Liver (tissue), 9 donors: ENCODE data around the gene TNS2. TPM values are rescaled to one million over a fixed set of nuclear protein-coding genes. Genes with fewer than 3 reads are reported as not detected.
A peak's percentile ranks its signal among the peaks of the same experiment; 100 is the strongest.

Experiments
- DNase-seq: peaks from one replicate; pipeline ENCODE4 v3.0.0-alpha.2; 2017; ENCODE audit warnings: low spot score
- H3K27ac ChIP-seq, 2 donors: one replicate each; pipeline ENCODE4 v1.7.0; 2013; ENCODE audit warnings: inconsistent platforms in 2 of 2, low read length in 2 of 2, control low read depth in 1 of 2, low read depth in 1 of 2, mild to moderate bottlenecking in 1 of 2
- H3K27me3 ChIP-seq, 4 donors: one replicate each; pipeline versions ENCODE4 v1.6.1 to v1.7.0; 2013; ENCODE audit warnings: low read length in 3 of 4, inconsistent platforms in 1 of 4, mild to moderate bottlenecking in 1 of 4, moderate library complexity in 1 of 4; ENCODE audit not compliant: control insufficient read depth in 4 of 4, insufficient read depth in 4 of 4
- H3K36me3 ChIP-seq, 4 donors: one replicate each; pipeline versions ENCODE4 v1.6.1 to v1.7.0; 2013; ENCODE audit warnings: low read length in 3 of 4, mild to moderate bottlenecking in 3 of 4, low read depth in 1 of 4, moderate library complexity in 1 of 4; ENCODE audit not compliant: control insufficient read depth in 4 of 4, insufficient read depth in 3 of 4
- H3K4me1 ChIP-seq, 4 donors: one replicate each; pipeline versions ENCODE4 v1.6.1 to v1.7.0; 2013; ENCODE audit warnings: low read length in 3 of 4, mild to moderate bottlenecking in 3 of 4, moderate library complexity in 1 of 4; ENCODE audit not compliant: control insufficient read depth in 4 of 4, insufficient read depth in 4 of 4
- H3K4me3 ChIP-seq, 3 donors: one replicate each; pipeline versions ENCODE4 v1.6.1 to v1.7.0; 2013; ENCODE audit warnings: low read length in 3 of 3, control low read depth in 1 of 3, low read depth in 1 of 3, mild to moderate bottlenecking in 1 of 3
- H3K9ac ChIP-seq, 2 donors: one replicate each; pipeline ENCODE4 v1.7.0; 2013; ENCODE audit warnings: low read length in 2 of 2, mild to moderate bottlenecking in 2 of 2, moderate library complexity in 2 of 2, control low read depth in 1 of 2, low read depth in 1 of 2
- H3K9me3 ChIP-seq, 4 donors: one replicate each; pipeline versions ENCODE4 v1.6.1 to v1.7.0; 2013; ENCODE audit warnings: low read length in 3 of 4; ENCODE audit not compliant: control insufficient read depth in 4 of 4
- EGR1 ChIP-seq, 2 donors: IDR thresholded peaks; 2 replicates each; pipeline ENCODE4 v1.6.1; 2016 to 2018; ENCODE audit warnings: antibody characterized with exemption in 2 of 2, low read depth in 2 of 2
- FOXA1 ChIP-seq: IDR thresholded peaks from 2 replicates; pipeline ENCODE4 v1.6.1; 2016; ENCODE audit warnings: antibody characterized with exemption
- GABPA ChIP-seq, 2 donors: IDR thresholded peaks in 1 of 2; conservative IDR thresholded peaks in 1 of 2; 2 replicates each; pipeline ENCODE4 v1.6.1; 2016; ENCODE audit warnings: antibody characterized with exemption in 2 of 2, mild to moderate bottlenecking in 1 of 2, moderate library complexity in 1 of 2
- HNF4A ChIP-seq, 2 donors: conservative IDR thresholded peaks; 2 replicates each; pipeline ENCODE4 v1.6.1; 2016; ENCODE audit warnings: antibody characterized with exemption in 2 of 2, mild to moderate bottlenecking in 2 of 2
- HNF4G ChIP-seq: IDR thresholded peaks from 2 replicates; pipeline ENCODE4 v1.6.1; 2016; ENCODE audit warnings: antibody characterized with exemption
- JUND ChIP-seq, 2 donors: IDR thresholded peaks; 2 replicates each; pipeline ENCODE4 v1.6.1; 2016; ENCODE audit warnings: antibody characterized with exemption in 2 of 2
- NR2F2 ChIP-seq: IDR thresholded peaks from 2 replicates; pipeline ENCODE4 v1.6.1; 2016; ENCODE audit warnings: antibody characterized with exemption
- RAD21 ChIP-seq, 2 donors: IDR thresholded peaks; 2 replicates each; pipeline ENCODE4 v1.6.1; 2016; ENCODE audit warnings: antibody characterized with exemption in 2 of 2, mild to moderate bottlenecking in 2 of 2
- RXRA ChIP-seq, 2 donors: IDR thresholded peaks; 2 replicates each; pipeline ENCODE4 v1.6.1; 2017 to 2018; ENCODE audit warnings: antibody characterized with exemption in 2 of 2, mild to moderate bottlenecking in 1 of 2
- SP1 ChIP-seq: IDR thresholded peaks from 2 replicates; pipeline ENCODE4 v1.6.1; 2018; ENCODE audit warnings: antibody characterized with exemption, mild to moderate bottlenecking
- TAF1 ChIP-seq: conservative IDR thresholded peaks from 2 replicates; pipeline ENCODE4 v1.6.1; 2016; ENCODE audit warnings: antibody characterized with exemption, mild to moderate bottlenecking
- YY1 ChIP-seq: IDR thresholded peaks from 2 replicates; pipeline ENCODE4 v1.6.1; 2016; ENCODE audit warnings: antibody characterized with exemption, mild to moderate bottlenecking
- WGBS: extraction: QIAGEN DNeasy Blood & Tissue Kit; methylation state at CpG from one replicate; pipeline ENCODE4 v1.1.7; 2013; 5-methylcytosine and 5-hydroxymethylcytosine counted together
- polyA plus RNA-seq, 2 donors: library from polyadenylated mRNA; stranded (reverse) in 1 of 2; unstranded in 1 of 2; fragments of 200-250 nt in 1 of 2; fragments of >200 nt in 1 of 2; fragmentation: Nextera tagmentation in 1 of 2; extraction: Ambion mirVana in 1 of 2; gene quantifications; one replicate each; pipeline versions ENCODE4 v1.2.1 to v1.2.3, GENCODE V29; 2013 to 2015
- total RNA-seq, 2 donors: library from RNA; depleted of rRNA; stranded (reverse); fragments of >200 nt; gene quantifications; one replicate each; pipeline ENCODE4 v1.2.3, GENCODE V29; 2014
- TF ChIP-seq, protein P1 (sequence below): IDR thresholded peaks from 2 replicates; pipeline ENCODE4 v1.6.1; 2016; ENCODE audit warnings: antibody characterized with exemption
- TF ChIP-seq, protein P2 (sequence below): IDR thresholded peaks from 2 replicates; pipeline ENCODE4 v1.6.1; 2016; ENCODE audit warnings: antibody characterized with exemption
- TF ChIP-seq, protein P3 (sequence below): IDR thresholded peaks from 2 replicates; pipeline ENCODE4 v1.6.1; 2016; ENCODE audit warnings: antibody characterized with exemption
- TF ChIP-seq, protein P4 (sequence below): IDR thresholded peaks from 2 replicates; pipeline ENCODE4 v1.6.1; 2016; ENCODE audit warnings: antibody characterized with exemption, mild to moderate bottlenecking
- donor health status: healthy.
- donor health status: healthy.
- donor health status: healthy.
- donor health status: healthy.
- donor health status: healthy.

The TNS2 gene
- total and polyA plus RNA-seq, 4 donors = 11.7 to 94.0 (median 46.0) TPM

DNA sequence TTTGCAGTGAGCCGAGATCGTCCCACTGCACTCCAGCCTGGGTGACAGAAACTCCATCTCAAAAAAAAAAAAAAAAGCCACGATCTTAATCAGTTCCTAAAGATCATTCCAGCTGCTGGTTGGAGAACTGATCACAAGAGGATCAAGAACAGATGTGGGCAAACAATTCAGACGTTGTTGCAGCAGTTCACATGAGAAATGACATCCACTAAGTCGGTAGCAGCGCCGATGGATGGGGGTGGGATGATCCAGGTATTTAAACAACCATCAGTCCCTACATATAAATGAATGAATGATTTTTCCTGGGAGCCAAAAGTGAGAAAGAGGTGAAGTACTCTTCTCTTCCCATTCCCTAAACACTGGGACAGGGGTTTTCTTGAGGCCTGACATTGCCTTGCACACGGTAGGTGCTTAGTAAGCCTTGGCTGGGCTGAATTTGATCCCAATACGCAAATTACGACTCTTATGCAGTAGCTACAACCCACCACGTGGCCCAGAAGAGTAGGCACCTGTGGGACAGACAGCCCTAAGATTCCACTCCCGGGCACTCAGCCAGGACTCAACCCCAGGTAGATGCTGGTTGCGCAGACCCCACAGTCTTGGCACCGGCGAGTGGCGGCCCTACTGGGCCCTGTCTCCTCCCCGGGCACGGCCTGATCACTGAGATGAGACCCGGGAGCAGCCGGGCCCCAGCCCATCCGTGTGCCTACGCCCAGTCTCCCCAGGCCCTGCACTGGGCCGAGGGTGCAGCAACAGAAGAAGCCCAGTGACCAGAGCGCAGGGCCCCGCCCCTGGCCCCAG, 28.8 kb downstream of the TNS2 start:
- peak overlapping the region; percentile 48 to 72 for H3K9ac ChIP-seq
- peaks cover 6 to 16% (median 8%) of the 10 kb centered on the region in 4 donors for H3K36me3 ChIP-seq
- H3K27me3 ChIP-seq = no peaks in the 10 kb centered on the region
- H3K27ac ChIP-seq = peak overlapping the region; percentile 71 to 90
- TF ChIP-seq RAD21 (IDR thresholded peaks at IDR 0.05) = no peak
- no peak for TF ChIP-seq TAF1
- TF ChIP-seq NR2F2 = no peak
- TF ChIP-seq JUND (IDR thresholded peaks at IDR 0.05) = no peak
- TF ChIP-seq, protein P1, sequence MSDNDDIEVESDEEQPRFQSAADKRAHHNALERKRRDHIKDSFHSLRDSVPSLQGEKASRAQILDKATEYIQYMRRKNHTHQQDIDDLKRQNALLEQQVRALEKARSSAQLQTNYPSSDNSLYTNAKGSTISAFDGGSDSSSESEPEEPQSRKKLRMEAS = peak; percentile 21
- TF ChIP-seq, protein P2, sequence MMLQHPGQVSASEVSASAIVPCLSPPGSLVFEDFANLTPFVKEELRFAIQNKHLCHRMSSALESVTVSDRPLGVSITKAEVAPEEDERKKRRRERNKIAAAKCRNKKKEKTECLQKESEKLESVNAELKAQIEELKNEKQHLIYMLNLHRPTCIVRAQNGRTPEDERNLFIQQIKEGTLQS = no peak
- no peak for TF ChIP-seq YY1
- TF ChIP-seq HNF4A (conservative IDR thresholded peaks at IDR 0.05) = no peak
- DNase-seq = no peak
- H3K4me1 ChIP-seq = peaks cover 5 to 23% (median 12%) of the 10 kb centered on the region in 4 donors
- 29% methylated on average over 25 of the region's 25 CpGs for WGBS
- H3K9me3 ChIP-seq = no peaks in the 10 kb centered on the region
- peak overlapping the region; percentile 63 to 82 (median 80) for H3K4me3 ChIP-seq

DNA sequence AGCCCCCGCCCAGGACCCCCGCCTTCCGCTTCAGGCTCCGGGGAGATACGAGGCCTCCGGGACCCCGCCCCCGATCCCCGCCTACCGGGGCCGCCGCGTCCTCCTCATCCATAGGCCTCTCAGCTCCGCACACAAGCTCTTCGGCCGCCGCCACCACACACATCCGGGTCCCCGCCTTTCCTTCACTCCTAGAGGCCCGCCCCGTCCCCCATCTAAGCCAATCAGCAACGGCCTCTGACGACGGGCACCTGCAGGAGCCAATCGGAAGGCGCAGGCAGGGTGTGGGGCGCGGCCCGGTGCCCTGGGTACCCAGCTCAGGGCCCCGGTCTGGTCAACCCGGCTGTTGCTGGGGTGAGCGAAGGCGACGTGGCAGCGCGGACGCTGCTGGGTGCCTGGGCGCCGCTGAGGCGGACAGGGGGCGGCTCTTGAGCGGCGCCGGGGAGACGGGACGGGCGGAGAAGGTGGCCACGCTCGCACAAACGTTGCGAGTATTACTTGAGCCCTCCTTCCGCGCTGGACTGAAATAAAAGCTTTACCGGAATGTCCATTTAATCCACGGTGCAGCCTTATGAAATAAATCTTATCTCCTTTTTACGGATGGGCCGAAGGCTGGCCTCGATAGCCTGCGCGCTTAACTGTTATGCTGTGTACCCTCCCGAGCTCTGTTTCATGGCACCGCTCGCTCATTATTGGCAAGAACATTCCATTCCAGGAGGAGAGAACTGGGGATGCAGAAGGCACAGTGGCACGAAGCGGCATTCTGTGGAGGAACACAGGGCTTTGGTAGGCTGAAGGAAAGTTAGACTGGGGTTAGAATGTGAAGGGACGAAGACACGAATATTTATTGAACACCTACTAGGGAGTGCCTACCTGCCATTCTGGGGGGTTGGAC, 29.6 kb downstream of the TNS2 start, which contains the start of gene SPRYD3:
Gene SPRYD3, minus strand, starts transcription at position 165 of the 892 bp plus-strand sequence. Its CDS starts 57 bp downstream, at position 108.
- Histone ChIP-seq H3K4me3 (peak within 1 kb of the TSS; percentile 80 to 82 (median 82)), H3K36me3 (peaks cover 6 to 16% (median 8%) of the 10 kb centered on the region in 4 donors), H3K27me3 (no peaks in the 10 kb centered on the region), H3K9ac (peak within 1 kb of the TSS; percentile 48 to 72), H3K27ac (peak within 1 kb of the TSS; percentile 74 to 90), H3K9me3 (no peaks in the 10 kb centered on the region), H3K4me1 (peaks cover 5 to 17% (median 11%) of the 10 kb centered on the region in 4 donors)
- peak; percentile 99 for DNase-seq
- TF ChIP-seq FOXA1 (no peak), EGR1 (IDR thresholded peaks at IDR 0.05; ENCODE audit: low read depth in 2 of 2) (no peak), YY1 (peak; percentile 69), RXRA (IDR thresholded peaks at IDR 0.05) (no peak), NR2F2 (peak; percentile 21), RAD21 (IDR thresholded peaks at IDR 0.05) (peak; percentile 8 to 23), GABPA (IDR thresholded peaks at IDR 0.05 in 1 of 2, conservative IDR thresholded peaks at IDR 0.05 in 1 of 2) (peak; percentile 37 to 75), SP1 (peak; percentile 99), HNF4G (no peak)
- TF ChIP-seq, protein P2 = no peak
- TF ChIP-seq, protein P3, sequence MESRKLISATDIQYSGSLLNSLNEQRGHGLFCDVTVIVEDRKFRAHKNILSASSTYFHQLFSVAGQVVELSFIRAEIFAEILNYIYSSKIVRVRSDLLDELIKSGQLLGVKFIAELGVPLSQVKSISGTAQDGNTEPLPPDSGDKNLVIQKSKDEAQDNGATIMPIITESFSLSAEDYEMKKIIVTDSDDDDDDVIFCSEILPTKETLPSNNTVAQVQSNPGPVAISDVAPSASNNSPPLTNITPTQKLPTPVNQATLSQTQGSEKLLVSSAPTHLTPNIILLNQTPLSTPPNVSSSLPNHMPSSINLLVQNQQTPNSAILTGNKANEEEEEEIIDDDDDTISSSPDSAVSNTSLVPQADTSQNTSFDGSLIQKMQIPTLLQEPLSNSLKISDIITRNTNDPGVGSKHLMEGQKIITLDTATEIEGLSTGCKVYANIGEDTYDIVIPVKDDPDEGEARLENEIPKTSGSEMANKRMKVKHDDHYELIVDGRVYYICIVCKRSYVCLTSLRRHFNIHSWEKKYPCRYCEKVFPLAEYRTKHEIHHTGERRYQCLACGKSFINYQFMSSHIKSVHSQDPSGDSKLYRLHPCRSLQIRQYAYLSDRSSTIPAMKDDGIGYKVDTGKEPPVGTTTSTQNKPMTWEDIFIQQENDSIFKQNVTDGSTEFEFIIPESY = no peak
- TF ChIP-seq, protein P4, sequence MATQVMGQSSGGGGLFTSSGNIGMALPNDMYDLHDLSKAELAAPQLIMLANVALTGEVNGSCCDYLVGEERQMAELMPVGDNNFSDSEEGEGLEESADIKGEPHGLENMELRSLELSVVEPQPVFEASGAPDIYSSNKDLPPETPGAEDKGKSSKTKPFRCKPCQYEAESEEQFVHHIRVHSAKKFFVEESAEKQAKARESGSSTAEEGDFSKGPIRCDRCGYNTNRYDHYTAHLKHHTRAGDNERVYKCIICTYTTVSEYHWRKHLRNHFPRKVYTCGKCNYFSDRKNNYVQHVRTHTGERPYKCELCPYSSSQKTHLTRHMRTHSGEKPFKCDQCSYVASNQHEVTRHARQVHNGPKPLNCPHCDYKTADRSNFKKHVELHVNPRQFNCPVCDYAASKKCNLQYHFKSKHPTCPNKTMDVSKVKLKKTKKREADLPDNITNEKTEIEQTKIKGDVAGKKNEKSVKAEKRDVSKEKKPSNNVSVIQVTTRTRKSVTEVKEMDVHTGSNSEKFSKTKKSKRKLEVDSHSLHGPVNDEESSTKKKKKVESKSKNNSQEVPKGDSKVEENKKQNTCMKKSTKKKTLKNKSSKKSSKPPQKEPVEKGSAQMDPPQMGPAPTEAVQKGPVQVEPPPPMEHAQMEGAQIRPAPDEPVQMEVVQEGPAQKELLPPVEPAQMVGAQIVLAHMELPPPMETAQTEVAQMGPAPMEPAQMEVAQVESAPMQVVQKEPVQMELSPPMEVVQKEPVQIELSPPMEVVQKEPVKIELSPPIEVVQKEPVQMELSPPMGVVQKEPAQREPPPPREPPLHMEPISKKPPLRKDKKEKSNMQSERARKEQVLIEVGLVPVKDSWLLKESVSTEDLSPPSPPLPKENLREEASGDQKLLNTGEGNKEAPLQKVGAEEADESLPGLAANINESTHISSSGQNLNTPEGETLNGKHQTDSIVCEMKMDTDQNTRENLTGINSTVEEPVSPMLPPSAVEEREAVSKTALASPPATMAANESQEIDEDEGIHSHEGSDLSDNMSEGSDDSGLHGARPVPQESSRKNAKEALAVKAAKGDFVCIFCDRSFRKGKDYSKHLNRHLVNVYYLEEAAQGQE = peak; percentile 81
- WGBS = 3% methylated on average over 67 of the region's 67 CpGs
